Spleen (tissue), 11 donors: ENCODE measurements around the gene DNAJC17. TPM values are rescaled to one million over a fixed set of nuclear protein-coding genes. Genes with fewer than 3 reads are reported as not detected.

Source experiments
- DNase-seq: peaks from one replicate; pipeline ENCODE4 v3.0.0-alpha.2; 2020
- H3K27ac ChIP-seq, 8 donors: fragments of 200-600 bp; sonication (generic) in 7 of 8; 1 replicate in 4 of 8; 2 replicates in 4 of 8; pipeline versions ENCODE4 v1.5.0 to v1.8.0; 2016 to 2021; ENCODE audit warnings: inconsistent platforms in 4 of 8, mild to moderate bottlenecking in 4 of 8, moderate library complexity in 1 of 8
- H3K27me3 ChIP-seq, 7 donors: fragments of 200-600 bp; sonication (generic) in 6 of 7; replicated peaks in 1 of 7; 1 replicate in 4 of 7; 2 replicates in 3 of 7; pipeline versions ENCODE4 v1.5.0 to v1.8.0; 2016 to 2021; ENCODE audit warnings: inconsistent platforms in 3 of 7, mild to moderate bottlenecking in 1 of 7
- H3K36me3 ChIP-seq, 6 donors: fragments of 200-600 bp; sonication (generic) in 5 of 6; 1 replicate in 4 of 6; 2 replicates in 2 of 6; pipeline versions ENCODE4 v1.5.0 to v1.8.0; 2016 to 2021; ENCODE audit warnings: inconsistent platforms in 2 of 6
- H3K4me1 ChIP-seq, 6 donors: fragments of 200-600 bp; sonication (generic) in 5 of 6; 1 replicate in 3 of 6; 2 replicates in 3 of 6; pipeline versions ENCODE4 v1.5.0 to v1.8.0; 2016 to 2021; ENCODE audit warnings: inconsistent platforms in 3 of 6
- H3K4me3 ChIP-seq, 8 donors: fragments of 200-600 bp; sonication (generic) in 7 of 8; 1 replicate in 4 of 8; 2 replicates in 4 of 8; pipeline versions ENCODE4 v1.5.0 to v1.8.0; 2016 to 2021; ENCODE audit warnings: inconsistent platforms in 4 of 8, mild to moderate bottlenecking in 4 of 8, moderate library complexity in 2 of 8
- H3K9me3 ChIP-seq, 8 donors: fragments of 200-600 bp; sonication (generic) in 7 of 8; 1 replicate in 4 of 8; 2 replicates in 4 of 8; pipeline versions ENCODE4 v1.5.0 to v1.8.0; 2016 to 2021; ENCODE audit warnings: inconsistent platforms in 4 of 8
- CTCF ChIP-seq, 11 experiments: fragments of 200-600 bp in 7 of 11; fragments of 450-650 bp in 4 of 11; sonication (generic) in 4 of 11; IDR thresholded peaks in 8 of 11; conservative IDR thresholded peaks in 3 of 11; 1 replicate in 7 of 11; 2 replicates in 4 of 11; pipeline versions ENCODE4 v1.4.0 to v1.8.0; 2016 to 2021; ENCODE audit warnings: antibody characterized with exemption in 11 of 11, inconsistent platforms in 4 of 11, mild to moderate bottlenecking in 1 of 11
- POLR2A ChIP-seq, 3 donors: fragments of 450-650 bp; IDR thresholded peaks; one replicate each; pipeline ENCODE4 v1.5.1; 2017; ENCODE audit warnings: antibody characterized with exemption in 3 of 3, mild to moderate bottlenecking in 1 of 3
- POLR2AphosphoS5 ChIP-seq, 3 donors: sonication (generic); formaldehyde crosslinking; IDR thresholded peaks; one replicate each; pipeline ENCODE4 v1.5.1; 2017; ENCODE audit warnings: antibody characterized with exemption in 3 of 3
- WGBS, 5 donors: extraction: QIAGEN DNeasy Blood & Tissue Kit in 3 of 5; methylation state at CpG; one replicate each; pipeline versions ENCODE4 v1.1.5 to v1.1.7; 2013 to 2018; 5-methylcytosine and 5-hydroxymethylcytosine counted together
- intact Hi-C: fragments of 100-400 bp; cut with DNase I; formaldehyde crosslinking; loops from one replicate; pipeline ENCODE4 v1.15.0; 2023; ENCODE audit warnings: low total_unique reads
- polyA plus RNA-seq, 3 donors: library from polyadenylated mRNA; stranded (reverse); fragments of 200-250 nt; gene quantifications; one replicate each; pipeline ENCODE4 v1.2.1, GENCODE V29; 2013
- total RNA-seq, 7 donors: library from RNA; depleted of rRNA in 3 of 7; stranded (reverse); fragments of >200 nt in 3 of 7; fragmentation: NEBNext Ultra II Directional in 4 of 7; extraction: Animal tissue kit (Norgen Biotek cat#: 25700) in 4 of 7; gene quantifications; one replicate each; pipeline versions ENCODE4 v1.1.0 to v1.2.1, GENCODE V29; 2016 to 2021
- donor health status: healthy with polysubstance abuse.
- donor health status: DM: no; HTN: no; CAD: no; lungs with moderate emphysema.
- donor health status: DM: no; HTN: no; CAD: no.
- donor health status: Bipolar disorder and iron deficiency.
- donor health status: healthy.
- donor health status: DM: no; HTN: no; CAD: no.
- donor health status: DM: yes; HTN: yes; CAD: no.

The DNAJC17 gene
- total and polyA plus RNA-seq, 10 donors: 16.2 to 61.5 (median 44.7) TPM

- no peak for DNase-seq
- H3K27ac ChIP-seq: peak overlapping the region; percentile 52 to 88 (median 72)
- no peaks in the 10 kb centered on the region for H3K27me3 ChIP-seq
- intact Hi-C loops: no loop called here
- peak overlapping the region; percentile 59 to 95 (median 72) for H3K4me3 ChIP-seq
- peaks cover 16 to 72% (median 54%) of the 10 kb centered on the region in 6 donors for H3K4me1 ChIP-seq
- H3K36me3 ChIP-seq: peaks cover 0 to 28% (median 8%) of the 10 kb centered on the region in 6 donors
- no peak for TF ChIP-seq POLR2AphosphoS5 (IDR thresholded peaks at IDR 0.05)
- no peak for TF ChIP-seq POLR2A (IDR thresholded peaks at IDR 0.05)
- TF ChIP-seq CTCF (IDR thresholded peaks at IDR 0.05 in 8 of 11, conservative IDR thresholded peaks at IDR 0.05 in 3 of 11): no peak
- 28 to 38% (median 36%) methylated on average over 8 of the region's 8 CpGs for WGBS, 5 donors
- no peaks in the 10 kb centered on the region for H3K9me3 ChIP-seq
Measured at GRCh38 chr15:40764629-40765103, 42.6 kb downstream of the DNAJC17 start.

- Histone ChIP-seq H3K36me3 (peaks cover 0 to 24% (median 8%) of the 10 kb centered on the region in 6 donors), H3K9me3 (no peaks in the 10 kb centered on the region), H3K4me3 (peak within 1 kb of the TSS; percentile 59 to 95 (median 72)), H3K27me3 (no peaks in the 10 kb centered on the region), H3K27ac (peak within 1 kb of the TSS; percentile 52 to 88 (median 72)), H3K4me1 (peaks cover 13 to 65% (median 47%) of the 10 kb centered on the region in 6 donors)
- peak; percentile 93 for DNase-seq
- WGBS, 5 donors: 0 to 1% (median 1%) methylated on average over 24 to 75 of the region's 75 CpGs
- intact Hi-C loops: no loop called here
- TF ChIP-seq CTCF (IDR thresholded peaks at IDR 0.05 in 8 of 11, conservative IDR thresholded peaks at IDR 0.05 in 3 of 11) (peak in 8 of 11 experiments; percentile 22 to 71 (median 52)), POLR2AphosphoS5 (IDR thresholded peaks at IDR 0.05) (peak; percentile 82 to 87 (median 84)), POLR2A (IDR thresholded peaks at IDR 0.05) (no peak)
Measured at GRCh38 chr15:40763801-40764628, 43.3 kb downstream of the DNAJC17 start, which contains the start of gene GCHFR. Gene GCHFR, plus strand, starts transcription at chr15:40764068. Its CDS starts 113 bp downstream, at chr15:40764181.

- 29 to 44% (median 31%) methylated on average over 38 to 55 of the region's 55 CpGs for WGBS, 5 donors
Measured at GRCh38 chr15:40762919-40763800, 44.1 kb downstream of the DNAJC17 start.

More at GRCh38 chr15:40762919-40763800, 44.1 kb downstream of the DNAJC17 start:
- Histone ChIP-seq H3K36me3 (peaks cover 0 to 18% (median 8%) of the 10 kb centered on the region in 6 donors), H3K4me3 (peak overlapping the region; percentile 59 to 95 (median 72)), H3K4me1 (peaks cover 7 to 56% (median 39%) of the 10 kb centered on the region in 6 donors), H3K27ac (peak overlapping the region; percentile 52 to 88 (median 72)), H3K27me3 (no peaks in the 10 kb centered on the region), H3K9me3 (no peaks in the 10 kb centered on the region)
- TF ChIP-seq POLR2AphosphoS5 (IDR thresholded peaks at IDR 0.05): peak in 2 of 3 donors; percentile 46 to 62
- no peak for TF ChIP-seq CTCF (IDR thresholded peaks at IDR 0.05 in 8 of 11, conservative IDR thresholded peaks at IDR 0.05 in 3 of 11)
- TF ChIP-seq POLR2A (IDR thresholded peaks at IDR 0.05): no peak
- peak; percentile 83 for DNase-seq
- intact Hi-C loops: no loop called here
